ENCODE measurements around the gene RNU6-9. TPM values are rescaled to one million over a fixed set of nuclear protein-coding genes. Genes with fewer than 3 reads are reported as not detected.
"Not testable (repeated sequence)": the region's sequence is repeated elsewhere in the genome, so short reads cannot be mapped to it uniquely, and the experiment has no call there.

Gene RNU6-9
- total RNA-seq, 1 experiment from 2014 or later: not detected

DNA sequence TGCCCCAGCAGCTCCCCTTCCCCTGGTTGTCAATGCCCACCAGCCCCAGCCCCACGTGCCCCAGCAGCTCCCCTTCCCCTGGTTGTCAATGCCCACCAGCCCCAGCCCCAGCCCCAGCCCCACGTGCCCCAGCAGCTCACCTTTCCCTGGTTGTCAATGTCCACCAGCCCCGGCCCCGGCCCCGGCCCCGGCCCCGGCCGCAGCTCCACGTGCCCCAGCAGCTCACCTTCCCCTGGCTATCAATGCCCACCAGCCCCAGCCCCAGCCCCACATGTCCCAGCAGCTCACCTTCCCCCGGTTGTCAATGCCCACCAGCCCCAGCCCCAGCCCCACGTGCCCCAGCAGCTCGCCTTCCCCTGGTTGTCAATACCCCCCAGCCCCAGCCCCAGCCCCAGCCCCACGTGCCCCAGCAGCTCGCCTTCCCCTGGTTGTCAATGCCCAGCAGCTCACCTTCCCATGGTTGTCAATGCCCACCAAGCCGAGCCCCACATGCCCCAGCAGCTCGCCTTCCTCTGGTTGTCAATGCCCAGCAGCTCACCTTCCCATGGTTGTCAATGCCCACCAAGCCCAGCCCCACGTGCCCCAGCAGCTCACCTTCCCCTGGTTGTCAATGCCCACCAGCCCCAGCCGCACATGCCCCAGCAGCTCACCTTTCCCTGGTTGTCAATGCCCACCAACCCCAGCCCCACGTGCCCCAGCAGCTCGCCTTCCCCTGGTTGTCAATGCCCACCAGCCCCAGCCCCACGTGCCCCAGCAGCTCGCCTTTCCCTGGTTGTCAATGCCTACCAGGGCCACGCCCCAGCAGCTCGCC lies 14.3 kb upstream of the RNU6-9 start:
- DNase-seq (ENCODE audit: low read depth): not testable (repeated sequence)

DNA sequence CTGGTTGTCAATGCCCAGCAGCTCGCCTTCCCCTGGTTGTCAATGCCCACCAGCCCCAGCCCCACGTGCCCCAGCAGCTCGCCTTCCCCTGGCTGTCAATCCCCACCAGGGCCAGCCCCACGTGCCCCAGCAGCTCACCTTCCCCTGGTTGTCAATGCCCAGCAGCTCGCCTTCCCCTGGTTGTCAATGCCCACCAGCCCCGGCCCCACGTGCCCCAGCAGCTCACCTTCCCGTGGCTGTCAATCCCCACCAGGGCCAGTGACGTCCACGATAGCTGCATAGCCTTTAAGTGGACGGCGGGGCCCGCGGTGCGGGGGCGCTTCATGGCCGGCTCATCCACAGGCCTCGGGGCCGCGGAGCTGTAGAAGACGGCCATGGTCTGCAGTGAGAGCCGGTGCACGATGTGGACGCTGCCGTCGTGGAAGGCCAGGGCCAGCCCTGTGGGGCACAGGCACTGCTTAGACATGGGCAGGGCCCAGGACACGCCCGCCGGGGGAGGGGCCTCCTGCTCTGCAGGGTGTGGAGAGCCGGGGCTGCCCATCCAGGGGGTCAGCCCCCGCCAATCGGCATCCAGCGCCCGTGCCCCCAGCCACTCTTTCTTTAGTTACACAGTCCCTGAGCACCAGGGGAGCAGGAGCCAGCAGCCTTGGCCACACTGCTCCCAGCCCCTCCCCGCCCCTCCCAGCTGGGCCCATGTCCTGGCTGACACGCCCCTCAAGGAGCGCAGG lies 13.4 kb upstream of the RNU6-9 start:
- DNase-seq (ENCODE audit: low read depth): no peak

DNA sequence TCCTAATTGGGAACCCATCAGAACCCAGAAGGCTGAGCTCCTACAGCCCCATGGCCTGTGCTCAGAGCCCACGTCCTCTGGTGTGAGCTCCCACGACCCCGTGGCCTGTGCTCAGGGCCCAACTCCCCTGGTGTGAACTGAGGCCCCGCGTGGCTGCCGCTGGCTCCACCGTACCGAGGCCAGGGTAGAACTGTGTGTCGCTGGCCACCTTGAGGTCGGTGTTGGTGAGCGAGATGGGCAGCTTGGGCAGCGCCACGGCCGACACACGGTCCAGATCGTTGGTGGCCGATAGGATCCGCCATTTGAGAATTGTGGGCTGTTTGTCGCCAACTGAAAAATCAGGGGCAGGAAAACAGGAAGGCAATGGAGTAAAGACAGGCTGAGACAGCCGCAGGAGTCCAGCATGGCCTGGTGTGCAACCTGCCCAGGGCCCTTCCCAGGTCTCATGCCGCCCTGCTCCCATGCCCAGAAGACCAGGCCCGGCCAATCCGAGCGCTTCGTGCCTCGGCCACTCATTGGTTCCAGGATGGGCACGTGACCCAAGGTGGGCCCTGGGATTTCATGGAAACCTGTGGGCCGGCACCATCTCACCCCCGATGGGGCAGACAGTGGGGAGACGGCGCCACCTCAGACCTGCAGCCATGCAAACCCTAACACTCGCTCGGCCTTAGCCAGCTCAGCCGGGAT lies 11.8 kb upstream of the RNU6-9 start:
- no peak for DNase-seq (ENCODE audit: low read depth)

DNA sequence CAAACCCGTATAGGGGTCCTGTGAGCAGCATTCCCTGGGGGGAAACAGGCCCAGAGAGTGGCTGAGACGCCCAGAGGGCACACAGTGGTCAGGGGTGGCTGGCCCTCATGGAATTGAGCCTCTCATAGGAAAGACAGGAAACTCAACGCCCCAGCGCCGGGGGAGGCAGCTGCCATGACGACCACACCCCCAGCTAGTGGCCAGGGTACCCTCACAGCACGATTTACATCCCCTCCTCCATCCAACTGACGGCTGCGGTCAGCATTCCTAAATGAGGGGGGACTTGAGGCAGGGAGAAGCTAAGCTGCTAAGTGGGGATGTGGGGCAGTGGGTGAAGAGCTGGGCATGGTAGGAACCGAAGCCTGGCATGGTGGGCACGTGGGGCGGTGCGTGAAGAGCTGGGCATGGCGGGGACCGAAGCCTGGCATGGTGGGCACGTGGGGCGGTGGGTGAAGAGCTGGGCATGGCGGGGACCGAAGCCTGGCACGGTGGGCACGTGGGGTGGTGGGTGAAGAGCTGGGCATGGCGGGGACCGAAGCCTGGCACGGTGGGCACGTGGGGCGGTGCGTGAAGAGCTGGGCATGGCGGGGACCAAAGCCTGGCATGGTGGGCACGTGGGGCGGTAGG lies 10.3 kb upstream of the RNU6-9 start:
- DNase-seq (ENCODE audit: low read depth): no peak

DNA sequence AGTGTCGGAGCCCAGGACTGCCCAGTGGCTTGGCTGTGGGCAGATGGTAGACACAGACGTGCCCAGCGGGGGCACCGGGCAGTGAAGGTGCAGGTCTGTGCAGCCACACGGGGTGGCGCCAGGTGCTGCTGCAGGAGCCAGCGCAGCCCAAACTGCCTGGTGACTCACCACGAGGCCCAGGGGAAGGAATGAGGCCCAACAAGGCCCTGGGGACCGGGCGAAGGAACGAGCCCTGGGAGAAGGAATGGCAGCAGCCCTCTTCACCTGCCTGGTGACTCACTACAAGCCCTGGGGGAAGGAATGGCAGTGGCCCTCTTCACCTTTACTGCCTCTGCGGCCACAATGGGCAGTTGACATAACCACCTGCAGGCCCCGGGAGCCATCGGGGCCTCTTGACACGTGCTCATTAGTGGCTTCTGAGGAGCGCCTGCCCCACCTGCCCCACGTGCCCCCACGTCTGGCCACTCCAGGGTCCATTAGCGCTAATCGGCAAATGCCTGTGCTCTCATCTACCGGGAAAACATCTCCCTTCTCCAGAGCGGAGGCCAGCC lies 9.5 kb upstream of the RNU6-9 start:
- DNase-seq (ENCODE audit: low read depth): peak; percentile 80

DNA sequence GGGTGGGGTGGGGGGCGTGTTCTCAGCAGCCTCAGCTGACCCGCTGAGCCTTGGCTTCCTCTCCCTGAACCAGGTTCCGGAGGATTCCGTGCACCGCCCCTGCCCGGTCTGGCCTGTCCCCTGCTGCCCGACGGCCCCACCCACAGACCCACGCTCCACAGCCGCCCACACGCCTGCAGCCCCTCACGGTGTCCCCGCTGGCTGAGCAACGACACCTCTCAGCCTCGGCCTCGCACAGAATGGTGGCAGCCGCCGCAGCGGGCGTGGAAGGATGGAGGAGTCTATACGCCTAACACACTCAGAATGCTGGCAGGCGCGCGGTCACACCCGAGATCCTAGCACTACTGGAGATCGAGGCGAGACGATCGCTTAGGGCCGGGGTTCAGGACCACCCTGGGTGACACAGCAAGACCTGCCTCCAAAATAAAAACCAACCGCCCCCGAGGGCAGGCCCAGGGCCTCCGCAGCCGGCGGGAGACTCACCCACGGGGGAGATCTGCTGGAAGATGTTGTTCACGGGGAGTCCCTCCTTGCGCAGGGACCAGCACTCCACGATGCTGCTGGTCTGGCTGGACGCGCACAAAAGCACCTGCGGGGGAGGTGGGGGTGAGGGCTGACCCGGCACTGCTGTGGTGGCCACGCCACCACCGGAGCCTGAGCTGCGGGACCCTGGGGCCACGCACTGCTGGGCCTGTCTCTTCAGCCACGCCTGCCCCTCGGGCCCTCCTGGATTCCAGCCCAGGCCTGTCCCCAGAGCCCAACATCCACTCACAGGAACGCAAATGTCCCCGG lies 8.7 kb upstream of the RNU6-9 start:
- no peak for DNase-seq (ENCODE audit: low read depth)

DNA sequence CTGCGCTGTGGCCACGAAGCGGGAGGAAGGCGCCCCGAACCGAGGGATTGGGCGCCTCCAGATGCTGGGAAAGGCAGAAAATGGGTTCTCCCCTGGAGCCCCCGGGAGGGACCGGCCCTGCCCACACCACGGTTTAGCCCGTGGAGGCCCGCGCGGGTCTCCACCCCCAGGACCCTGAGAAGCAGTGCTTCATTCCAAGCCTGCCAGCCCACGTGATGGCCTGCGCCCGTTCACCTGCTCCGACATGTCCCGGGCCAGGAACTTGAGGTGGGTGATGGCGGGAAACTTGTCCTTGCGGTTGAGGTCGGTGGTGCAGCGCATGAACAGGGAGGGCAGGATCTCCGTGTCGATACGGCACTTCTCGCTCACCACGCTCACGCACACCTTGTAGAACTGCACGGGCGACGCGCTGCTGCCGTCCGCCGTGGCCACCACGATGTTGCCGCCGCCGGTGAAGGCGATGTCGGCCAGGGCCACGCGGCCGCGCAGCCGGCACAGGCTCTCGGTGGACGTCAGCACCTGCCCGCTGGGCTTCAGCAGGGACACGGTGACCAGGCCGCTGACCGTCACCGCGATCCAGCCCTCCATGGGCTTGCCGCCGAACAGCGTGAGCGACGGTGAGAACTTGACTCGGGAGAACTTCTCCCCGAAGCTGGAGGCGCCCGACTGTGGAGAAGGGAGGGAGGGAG lies 7.6 kb upstream of the RNU6-9 start:
- no peak for DNase-seq (ENCODE audit: low read depth)

DNA sequence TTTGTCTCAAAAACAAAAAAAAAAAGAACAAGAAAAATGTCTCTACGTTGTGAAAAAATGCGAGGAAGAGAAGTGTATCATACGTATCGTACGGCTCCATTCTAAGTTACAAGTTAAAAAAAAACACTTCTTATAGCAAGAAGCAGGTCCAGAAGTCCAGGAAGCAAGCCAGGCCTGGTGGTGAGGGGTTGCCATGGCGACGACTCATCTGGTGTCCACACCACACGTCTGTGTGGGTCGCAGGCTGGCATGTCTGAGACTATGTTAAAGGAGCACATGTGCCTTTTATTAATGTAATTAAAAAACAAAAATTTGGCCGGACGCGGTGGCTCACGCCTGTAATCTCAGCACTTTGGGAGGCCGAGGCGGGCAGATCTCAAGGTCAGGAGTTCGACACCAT lies 6.2 kb upstream of the RNU6-9 start:
- DNase-seq (ENCODE audit: low read depth): no peak

DNA sequence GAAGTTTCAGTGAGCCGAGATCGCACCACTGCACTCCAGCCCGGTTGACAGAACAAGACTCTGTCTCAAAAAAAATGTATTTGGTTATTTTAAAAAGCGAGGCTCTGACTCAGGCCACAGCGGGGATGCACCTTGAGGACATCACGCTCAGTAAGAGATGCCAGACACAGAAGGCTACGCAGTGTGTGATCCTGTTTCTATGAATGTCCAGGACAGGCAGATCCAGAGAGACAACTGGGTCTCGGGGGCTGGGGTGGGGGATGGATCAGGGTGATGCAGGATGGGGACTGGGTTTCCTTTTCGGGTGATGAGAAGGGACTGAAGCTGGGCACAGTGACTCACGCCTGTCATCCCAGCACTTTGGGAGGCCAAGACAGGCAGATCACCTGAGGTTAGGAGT lies 5.7 kb upstream of the RNU6-9 start:
- DNase-seq (ENCODE audit: low read depth): no peak

DNA sequence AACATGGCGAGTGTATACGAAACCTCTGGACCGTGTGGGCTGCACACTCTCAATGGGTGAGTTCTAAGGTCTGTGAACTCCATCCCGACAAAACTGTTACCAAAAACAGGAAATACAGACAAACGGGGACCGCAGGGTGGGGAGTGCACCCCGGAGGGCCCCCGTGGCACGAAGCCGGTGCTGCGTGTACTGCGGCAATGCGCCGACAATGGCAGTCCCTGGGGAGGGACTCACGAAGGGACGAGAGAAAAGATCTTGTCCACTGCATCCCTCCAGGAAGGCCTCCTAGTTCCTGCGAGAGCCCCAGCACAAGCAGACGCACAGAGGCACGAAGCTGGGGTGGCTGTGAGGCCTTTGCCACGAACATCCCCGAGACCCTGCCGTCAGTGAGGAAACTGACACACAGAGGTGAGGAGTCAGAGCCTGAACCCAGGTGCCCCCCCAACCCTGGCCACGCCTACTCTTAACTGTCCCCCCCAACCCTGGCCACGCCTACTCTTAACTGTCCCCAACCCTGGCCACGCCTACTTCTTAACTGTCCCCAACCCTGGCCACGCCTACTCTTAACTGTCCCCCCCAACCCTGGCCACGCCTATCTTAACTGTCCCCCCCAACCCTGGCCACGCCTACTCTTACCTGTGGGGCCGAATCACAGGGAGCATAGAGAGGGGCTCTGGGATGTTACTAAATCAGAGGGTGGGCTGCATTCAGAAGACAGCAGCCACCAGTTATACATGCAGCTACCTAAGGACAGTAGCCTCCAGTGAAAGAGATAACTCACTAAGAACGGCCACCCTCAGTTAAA lies 4.5 kb upstream of the RNU6-9 start:
- no peak for DNase-seq (ENCODE audit: low read depth)

DNA sequence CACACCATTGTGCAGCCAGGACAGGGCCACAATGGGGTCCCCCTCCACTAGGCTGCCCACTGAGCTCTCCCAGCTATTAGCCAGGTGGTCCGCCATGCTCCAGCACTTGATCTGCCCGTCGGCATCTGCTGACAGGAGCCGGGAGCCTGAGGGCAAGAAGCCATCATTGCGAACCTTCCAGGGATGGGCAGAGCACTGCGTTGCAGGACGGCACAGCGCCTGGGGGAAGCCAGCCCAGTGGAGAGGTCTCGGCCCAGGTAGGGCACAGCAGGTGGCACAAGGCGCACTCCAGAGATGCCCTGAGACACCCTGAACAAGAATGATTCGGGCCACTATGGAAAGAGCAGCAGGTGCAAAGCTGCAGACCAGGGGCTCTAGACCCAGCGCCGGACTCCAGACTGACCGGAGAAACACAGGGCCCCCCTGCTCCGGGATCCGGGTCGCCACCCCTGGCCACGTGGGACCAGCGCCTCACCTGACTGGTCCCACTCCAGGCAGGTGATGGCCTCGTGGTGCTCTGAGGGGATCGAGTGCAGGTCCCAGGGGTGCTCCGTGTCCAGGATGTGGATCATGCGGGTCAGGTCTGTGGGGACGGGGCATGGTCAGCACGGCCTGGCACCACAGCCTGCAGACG lies 3.5 kb upstream of the RNU6-9 start:
- DNase-seq (ENCODE audit: low read depth): no peak

DNA sequence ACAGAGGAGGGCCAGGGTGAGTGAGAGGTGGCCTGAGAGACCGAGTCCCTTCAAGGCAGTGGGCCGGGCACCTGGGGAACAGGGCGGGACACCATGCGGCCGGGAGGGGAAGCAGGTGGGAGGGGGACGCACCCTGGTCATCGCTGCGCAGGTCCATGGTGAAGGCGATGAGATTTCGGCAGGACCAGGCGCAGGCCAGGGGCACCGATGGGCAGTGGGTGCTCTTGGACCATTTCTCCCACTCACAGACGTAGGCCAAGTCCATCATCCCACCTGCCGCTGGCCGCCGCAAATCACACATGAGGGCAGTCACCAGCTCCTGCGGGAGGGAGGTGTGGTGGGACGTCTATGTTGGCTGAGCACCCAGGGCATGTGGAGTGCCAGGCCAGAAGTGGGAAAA lies 2.5 kb upstream of the RNU6-9 start:
- DNase-seq (ENCODE audit: low read depth): no peak

DNA sequence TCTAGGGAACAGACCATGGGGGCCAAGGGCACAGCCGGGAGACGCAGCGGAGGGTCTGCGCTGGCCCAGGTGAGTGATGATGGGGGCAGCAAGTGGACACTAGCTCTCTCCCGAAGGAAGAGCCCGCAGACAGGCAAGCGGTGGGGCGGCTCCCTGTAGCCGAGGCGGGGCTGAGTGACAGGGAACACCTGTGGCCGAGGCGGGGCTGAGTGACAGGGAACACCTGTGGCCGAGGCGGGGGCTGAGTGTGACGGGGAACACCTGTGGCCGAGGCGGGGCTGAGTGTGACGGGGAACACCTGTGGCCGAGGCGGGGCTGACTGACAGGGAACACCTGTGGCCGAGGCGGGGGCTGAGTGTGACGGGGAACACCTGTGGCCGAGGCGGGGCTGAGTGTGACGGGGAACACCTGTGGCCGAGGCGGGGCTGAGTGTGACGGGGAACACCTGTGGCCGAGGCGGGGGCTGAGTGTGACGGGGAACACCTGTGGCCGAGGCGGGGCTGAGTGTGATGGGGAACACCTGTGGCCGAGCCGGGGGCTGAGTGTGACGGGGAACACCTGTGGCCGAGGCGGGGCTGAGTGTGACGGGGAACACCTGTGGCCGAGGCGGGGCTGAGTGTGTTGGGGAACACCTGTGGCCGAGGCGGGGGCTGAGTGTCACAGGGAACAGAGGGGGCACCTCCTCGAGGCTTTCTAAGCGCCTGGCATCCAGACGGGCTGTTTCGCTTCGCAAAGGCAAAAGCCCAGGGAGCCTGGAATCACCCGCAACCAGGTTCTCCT lies 1.7 kb upstream of the RNU6-9 start:
- DNase-seq (ENCODE audit: low read depth): not testable (repeated sequence)

DNA sequence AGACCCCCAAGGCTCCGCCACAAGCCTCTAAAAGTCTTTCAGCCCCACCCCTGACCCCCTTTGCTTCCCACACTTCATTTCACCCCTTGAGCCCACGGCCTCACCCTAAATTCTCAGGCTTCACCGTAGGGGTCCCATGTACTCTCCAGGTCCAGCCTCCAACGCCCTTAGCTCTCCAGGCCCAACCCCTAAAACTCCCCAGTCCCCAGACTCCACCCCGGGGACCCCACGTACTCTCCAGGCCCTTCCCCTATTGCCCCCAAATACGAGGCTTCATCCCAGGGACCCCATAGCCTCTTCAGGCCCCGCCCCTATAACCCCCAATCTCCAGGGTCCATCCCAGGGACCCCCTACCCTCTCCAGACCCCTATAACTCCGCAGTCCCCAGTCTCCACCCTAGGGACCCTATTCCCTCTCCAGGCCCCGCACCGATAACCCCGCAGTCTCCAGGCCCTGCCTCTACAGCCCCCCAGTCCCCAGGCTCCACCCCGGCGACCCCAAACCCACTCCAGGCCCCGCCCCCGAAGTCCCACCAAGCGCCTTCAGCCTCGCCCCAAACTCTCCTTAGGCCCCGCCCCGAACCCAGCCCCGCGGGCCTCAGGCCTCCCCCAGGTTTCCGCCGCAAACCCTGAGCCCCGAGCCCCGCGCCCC lies 916 bp upstream of the RNU6-9 start:
- DNase-seq (ENCODE audit: low read depth): no peak

DNA sequence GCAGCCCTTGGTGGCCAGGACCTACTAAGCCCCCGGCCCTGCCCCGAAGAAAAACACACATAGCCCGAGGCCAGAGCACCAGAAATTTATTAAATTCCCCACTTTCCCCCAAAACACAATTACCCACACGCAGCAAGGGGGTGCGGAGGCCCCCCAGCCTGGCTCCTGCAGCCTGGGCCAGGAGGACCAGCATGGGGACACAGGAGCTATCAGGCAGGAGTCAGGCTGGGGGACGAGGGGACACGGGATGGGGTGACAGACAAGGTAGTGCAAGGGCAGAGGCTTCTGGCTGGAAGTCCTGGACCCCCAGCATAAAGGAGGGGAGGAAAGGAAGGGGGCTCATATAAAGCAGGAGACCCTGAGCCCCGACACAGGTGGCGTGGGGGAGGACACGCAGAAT lies 3.1 kb downstream of the RNU6-9 start:
- DNase-seq (ENCODE audit: low read depth): no peak

DNA sequence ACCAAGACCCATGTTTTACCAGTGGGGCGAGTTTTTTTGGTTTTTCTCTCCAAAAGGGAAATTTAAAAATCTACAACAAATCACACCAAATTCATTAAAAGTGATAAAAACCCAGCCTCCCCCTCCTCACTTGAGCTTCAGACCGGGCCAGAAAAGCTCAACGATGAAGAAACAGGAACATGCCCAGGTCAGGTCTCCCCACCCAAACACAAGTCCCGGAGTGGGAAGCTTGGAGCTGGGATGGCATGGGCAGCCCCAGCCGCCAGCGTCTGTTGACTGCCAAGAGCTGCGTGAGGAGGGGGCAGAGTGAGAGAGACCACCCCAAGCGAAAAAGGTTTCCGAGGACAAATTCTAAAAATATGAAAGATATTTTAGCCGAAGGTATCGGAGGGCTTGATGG lies 3.7 kb downstream of the RNU6-9 start:
- no peak for DNase-seq (ENCODE audit: low read depth)

DNA sequence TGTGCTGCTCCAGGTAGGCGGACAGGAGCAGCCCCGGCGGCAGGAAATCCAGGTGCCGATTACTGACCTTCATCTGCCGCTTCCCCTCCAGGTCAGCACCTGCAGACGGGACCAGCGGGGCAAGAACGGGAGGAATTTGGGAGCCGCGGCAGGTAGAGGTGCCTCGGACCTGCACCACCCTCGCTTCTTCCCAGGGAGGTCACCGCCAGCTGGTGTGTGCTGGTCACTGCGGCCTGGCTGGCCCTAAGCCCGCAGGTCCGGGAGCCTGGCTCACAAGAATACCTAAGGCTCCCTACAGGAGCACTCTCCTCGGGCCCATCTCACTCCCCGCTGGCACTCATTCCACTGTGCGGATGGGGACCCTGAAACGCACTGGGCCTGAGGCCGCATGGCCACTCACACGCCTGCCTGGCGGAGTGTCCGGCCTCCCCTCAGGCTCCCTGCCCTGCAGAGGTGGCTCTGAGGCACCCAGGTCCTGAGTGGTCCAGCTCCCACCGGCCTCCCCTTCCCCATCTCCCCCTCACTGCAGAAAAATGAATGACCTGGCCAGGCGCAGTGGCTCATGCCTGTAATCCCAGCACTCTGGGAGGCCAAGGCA lies 4.3 kb downstream of the RNU6-9 start:
- DNase-seq (ENCODE audit: low read depth): no peak

Data from Daoy (cell line).